ENCODE measurements around the gene RAD52.

DNA sequence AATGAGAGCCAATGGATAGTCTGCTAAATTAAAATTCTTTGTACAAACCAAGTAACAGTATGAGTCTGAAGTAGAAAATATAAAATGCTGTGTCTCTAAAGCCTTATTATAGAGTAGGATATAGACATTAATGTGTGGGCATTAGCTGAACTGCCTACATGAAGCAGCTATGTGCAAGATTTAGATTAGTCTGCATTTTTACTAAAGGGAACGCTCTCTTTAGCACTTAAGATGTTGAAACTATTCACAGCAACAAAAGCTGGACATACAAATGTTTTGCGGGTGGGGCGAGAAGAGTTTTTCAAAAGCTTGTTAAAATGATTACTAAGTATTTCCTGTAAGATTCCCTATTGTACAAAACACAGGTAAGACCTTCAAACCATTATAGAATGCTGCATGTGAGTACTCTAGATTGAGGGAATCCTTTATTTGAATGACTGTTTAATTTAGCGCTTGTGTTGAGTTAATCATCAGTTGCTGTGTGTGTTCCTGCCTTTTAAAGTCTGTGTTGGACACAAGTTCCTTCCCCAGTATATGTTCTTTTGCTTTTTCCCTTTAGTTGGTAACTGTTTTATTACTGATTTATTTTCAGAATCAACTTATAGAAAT is 87.1 kb downstream of the RAD52 start:
- TF ChIP-seq POLR2AphosphoS5 (IDR thresholded peaks at IDR 0.05) = no peak
- TF ChIP-seq, protein P1, sequence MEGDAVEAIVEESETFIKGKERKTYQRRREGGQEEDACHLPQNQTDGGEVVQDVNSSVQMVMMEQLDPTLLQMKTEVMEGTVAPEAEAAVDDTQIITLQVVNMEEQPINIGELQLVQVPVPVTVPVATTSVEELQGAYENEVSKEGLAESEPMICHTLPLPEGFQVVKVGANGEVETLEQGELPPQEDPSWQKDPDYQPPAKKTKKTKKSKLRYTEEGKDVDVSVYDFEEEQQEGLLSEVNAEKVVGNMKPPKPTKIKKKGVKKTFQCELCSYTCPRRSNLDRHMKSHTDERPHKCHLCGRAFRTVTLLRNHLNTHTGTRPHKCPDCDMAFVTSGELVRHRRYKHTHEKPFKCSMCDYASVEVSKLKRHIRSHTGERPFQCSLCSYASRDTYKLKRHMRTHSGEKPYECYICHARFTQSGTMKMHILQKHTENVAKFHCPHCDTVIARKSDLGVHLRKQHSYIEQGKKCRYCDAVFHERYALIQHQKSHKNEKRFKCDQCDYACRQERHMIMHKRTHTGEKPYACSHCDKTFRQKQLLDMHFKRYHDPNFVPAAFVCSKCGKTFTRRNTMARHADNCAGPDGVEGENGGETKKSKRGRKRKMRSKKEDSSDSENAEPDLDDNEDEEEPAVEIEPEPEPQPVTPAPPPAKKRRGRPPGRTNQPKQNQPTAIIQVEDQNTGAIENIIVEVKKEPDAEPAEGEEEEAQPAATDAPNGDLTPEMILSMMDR (IDR thresholded peaks at IDR 0.05; ENCODE audit: poor library complexity, severe bottlenecking) = no peak

Measured in neural cell (in vitro differentiated cells).